Amniotic stem cell (primary cell): ENCODE measurements around the gene ZSCAN21.
"Not testable (repeated sequence)": the region's sequence is repeated elsewhere in the genome, so short reads cannot be mapped to it uniquely, and the experiment has no call there.

Experiments
- DNase-seq: peaks from one replicate; lab custom pipeline; 2025; lab: John Stamatoyannopoulos, UW

The ZSCAN21 gene

DNA sequence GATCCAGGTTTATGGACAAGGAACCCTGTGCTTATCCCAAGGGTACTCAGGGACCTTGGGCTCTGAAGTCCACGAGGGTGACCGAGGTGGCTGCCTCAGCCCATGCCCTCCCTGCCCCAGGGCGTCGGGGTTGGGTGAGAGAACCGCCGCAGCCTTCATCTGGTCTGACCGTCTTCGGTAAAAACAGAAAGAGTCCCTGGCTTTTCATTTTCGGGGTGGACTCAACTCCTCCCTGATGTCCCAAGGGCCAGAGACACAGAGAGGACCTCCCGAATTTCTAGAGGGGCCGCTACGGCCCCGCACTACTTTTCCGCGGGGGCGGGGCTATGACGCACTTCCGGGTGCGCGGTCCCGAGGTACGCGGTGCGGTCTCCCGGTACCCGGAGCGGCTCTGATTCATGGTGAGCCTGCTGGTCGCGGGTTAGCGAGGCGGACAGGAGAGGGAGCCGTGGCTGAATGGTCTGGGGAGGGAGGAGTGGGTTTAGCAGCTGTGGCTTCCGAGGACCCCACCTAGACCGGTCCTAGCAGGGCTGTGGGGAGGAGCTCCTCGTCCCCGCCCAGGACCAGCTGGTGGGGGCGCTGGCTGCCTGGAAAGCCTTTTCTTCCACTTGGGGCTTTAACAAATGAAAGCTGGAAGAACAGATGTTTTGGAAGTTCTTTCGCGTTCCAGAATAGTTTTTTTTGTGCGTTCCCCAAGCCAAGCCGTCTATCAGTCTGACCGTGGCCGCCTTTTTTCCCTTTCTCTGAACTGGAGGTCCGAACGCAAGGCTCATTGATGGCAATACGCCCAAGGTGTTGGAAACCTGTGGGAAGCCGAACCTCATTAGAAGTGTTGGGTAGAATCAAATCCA, at the start of gene ZSCAN21:
Gene ZSCAN21, plus strand, starts transcription at position 334 of the 851 bp plus-strand sequence. CDS start 7,233 bp downstream, outside the sequence.
- DNase-seq = peak; percentile 60

DNA sequence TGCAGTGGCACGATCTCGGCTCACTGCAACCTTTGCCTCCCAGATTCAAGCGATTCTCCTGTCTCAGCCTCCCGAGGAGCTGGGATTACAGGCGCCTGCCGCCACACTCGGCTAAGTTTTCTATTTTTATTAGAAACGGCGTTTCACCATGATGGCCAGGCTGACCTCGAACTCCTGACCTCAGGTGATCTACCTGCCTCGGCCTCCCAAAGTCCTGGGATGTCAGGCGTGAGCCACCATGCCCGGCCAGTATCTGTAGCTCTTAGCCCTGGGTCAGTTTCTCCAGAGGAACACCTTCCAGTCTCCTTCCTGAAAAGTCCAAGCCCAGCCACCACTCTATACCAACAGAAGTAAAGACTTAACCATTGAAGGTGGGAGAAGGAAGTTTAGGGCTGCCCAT, 49.3 kb upstream of the ZSCAN21 start:
- DNase-seq = no peak

DNA sequence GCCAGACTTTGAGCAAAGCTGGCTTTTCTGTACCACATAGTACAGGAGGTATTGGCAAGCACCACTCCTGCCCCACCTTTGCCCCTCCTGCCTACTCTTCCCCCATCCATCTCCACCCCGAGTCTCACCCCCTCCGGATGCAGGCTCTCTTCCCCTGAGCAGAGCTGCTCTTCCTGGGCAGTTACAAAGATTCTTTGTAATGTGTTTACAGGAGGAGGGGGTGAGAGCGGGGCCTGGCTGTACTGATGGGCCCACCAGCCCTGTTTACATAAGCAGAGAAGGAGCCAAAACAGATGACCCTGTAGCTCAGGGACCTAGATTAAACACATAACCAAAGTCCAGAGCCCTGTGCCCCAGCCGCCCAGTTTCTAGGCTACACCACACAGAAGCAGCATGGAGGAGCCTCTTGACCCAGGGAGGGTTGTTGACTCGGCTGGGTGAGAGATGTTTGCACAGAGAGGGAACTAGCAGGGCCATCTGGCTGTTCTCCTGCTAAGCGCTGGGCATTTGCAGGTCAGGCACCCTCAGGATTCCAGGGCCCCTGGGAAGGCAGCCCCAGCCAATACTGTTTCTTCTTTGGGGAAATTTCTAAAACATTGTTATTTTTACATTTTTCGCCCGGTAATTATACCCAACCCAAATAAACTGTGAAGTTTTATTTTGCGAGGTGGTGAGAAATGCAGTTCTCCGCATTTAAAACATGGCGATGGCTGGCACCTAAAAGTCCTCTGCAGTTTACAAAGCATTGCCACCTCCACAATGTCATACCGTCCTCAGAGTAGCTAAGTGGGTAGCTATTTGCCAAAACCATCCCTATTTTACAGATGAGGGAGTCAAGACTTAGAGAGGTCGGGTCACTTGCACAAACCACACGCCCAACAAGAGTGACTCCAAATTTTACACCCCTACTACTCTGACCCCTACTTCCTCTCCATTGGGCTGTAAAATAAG, 45.6 kb upstream of the ZSCAN21 start:
- DNase-seq = no peak

DNA sequence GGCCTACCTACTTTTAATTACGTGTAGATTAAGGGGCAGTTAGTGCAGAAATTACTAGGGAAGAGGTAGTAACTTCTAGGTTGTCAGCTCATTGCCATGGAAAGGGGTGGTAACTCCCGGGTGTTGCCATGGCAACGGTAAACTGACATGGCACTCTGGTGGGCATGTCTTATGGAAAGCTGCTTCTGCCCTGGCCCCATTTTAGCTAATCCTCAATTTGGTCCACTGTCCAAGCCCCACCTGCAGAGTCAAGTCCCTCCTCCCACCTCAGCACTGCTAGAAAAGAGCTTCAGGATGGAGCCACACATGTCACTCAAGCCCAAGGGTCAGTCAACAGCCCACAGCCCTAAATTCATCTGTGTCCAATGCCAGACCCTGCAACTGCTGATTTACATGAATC, 41.7 kb upstream of the ZSCAN21 start:
- DNase-seq = no peak

- no peak for DNase-seq
These were observed 41.0 kb upstream of the ZSCAN21 start for GRCh38 chr7:100008525-100008924.

DNA sequence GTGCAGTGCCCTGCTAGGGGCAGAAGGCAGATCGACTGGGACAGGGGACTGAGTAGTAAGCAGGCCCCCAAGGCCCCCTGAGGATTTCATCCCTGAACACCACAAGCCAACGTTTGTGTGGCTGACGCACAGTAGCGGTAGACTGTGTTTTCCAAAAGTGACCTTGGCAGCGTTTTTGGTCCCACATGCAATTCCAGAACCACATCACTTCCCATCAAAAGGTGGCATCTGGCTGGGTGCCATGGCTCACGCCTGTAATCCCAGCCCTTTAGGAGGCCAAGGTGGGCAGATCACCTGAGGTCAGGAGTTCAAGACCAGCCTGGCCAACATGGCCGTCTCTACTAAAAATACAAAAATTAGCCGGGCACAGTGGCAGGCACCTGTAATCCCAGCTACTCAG, 39.6 kb upstream of the ZSCAN21 start:
- DNase-seq = not testable (repeated sequence)

- DNase-seq = no peak
These were observed 38.7 kb upstream of the ZSCAN21 start for GRCh38 chr7:100010901-100011300.

DNA sequence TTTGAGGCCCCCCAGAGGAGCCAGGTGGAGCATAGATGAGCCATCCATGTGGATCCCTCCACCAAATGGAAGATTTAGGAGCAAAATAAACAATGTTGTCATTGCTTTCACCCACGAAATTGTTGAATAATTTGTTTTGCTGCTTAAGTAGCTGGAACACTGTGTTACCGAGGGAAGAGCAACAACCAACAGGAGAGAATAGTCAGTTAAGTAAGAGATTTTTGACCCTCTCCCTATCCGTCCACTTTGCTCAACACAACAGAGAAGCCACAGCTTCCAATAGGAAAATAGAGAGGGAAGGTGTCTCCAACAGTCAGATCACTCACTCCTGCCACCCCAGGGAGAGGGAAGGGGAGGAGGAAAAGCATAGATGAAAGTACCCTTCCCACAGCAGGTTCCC, 38.1 kb upstream of the ZSCAN21 start:
- no peak for DNase-seq

DNA sequence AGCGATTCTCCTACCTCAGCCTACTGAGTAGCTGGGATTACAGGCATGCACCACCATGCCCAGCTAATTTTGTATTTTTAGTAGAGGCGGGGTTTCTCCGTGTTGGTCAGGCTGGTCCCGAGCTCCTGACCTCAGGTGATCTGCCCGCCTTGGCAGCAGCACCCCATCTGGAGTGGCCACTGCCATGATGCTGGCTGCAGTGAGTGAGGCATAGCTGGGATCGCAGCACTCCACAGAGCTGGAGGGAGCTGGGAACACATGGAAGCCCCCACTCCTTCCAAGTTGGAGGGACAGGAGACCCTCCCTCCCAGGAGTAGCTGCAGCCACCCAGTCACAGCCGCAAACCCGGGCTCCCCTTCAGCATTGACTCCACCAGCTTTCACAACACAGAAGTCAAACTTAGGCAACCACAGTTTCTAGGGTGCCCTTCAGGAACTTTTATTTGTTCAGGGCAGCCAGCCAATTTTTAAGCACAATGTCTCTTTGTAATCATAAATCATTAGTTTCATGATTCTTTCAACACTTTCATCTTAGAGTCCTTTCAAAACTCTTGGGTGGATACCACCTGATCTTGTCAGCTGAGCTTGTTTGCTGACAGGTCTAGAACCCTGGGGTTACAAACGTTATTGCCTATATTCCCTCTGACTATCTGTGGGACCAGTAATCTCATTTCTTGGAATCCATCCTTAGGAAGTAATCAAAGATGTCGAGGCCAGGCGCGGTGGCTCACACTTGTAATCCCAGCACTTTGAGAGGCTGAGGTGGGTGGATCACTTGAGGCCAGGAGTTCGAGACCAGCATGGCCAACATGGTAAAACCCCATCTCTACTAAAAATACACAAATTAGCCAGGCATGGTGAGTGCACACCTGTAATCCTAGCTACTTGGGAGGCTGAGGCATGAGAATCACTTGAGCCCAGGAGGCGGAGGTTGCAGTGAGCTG, 36.9 kb upstream of the ZSCAN21 start:
- DNase-seq = not testable (repeated sequence)

GRCh38 chr7:100013328-100013676, 36.3 kb upstream of the ZSCAN21 start:
- no peak for DNase-seq

DNA sequence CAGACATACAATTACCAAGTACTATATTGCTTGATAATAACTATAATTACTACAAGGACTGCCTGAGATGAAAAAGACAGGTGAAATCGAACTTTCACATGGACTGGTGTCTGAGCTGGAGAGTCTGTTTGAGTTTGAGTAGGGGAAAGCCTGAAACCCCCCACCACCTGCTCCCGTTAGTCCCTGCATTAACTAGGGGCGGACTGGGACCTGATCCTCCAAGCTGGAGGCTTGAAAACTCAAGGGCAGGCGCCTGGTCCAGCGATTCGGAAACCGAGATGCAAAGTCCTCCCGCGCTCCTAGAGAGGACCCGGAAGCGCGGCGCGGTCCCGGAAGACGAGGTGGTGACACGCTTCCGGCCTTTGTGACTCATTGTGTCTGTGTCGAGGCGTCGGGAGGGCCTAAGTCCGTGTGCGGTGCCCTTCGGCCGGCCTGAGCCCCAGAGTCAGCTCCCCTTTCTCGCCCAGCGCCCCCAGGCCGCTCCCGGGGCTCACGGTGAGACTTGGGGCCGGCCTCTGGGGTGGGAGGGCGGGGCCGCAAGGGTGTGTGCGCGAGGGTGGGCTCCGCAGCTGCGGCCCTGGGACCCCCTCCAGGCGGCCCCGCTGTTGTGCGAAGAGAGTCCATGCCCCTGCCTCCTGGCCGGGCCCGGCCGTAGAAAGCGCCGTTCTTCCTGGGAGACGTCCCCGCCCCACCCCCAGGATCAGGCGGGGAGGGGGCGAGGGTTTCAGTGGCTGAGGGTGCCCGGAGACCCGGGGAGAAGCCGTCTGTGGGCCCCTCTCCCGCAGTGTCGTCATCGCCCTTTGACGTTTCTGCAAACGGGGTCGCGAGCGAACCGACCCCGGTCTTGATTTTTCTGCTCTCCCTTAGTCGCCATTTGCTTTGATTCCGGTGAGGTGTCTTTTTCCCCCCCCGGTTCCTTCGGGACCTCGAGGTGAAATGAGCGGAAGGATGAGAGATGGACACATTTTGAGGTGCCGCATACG, 34.1 kb upstream of the ZSCAN21 start, which contains the start of gene ZKSCAN1:
Gene ZKSCAN1, plus strand, starts transcription at position 365 of the 983 bp plus-strand sequence. CDS start 7,911 bp downstream, outside the sequence.
- peak; percentile 85 for DNase-seq

DNA sequence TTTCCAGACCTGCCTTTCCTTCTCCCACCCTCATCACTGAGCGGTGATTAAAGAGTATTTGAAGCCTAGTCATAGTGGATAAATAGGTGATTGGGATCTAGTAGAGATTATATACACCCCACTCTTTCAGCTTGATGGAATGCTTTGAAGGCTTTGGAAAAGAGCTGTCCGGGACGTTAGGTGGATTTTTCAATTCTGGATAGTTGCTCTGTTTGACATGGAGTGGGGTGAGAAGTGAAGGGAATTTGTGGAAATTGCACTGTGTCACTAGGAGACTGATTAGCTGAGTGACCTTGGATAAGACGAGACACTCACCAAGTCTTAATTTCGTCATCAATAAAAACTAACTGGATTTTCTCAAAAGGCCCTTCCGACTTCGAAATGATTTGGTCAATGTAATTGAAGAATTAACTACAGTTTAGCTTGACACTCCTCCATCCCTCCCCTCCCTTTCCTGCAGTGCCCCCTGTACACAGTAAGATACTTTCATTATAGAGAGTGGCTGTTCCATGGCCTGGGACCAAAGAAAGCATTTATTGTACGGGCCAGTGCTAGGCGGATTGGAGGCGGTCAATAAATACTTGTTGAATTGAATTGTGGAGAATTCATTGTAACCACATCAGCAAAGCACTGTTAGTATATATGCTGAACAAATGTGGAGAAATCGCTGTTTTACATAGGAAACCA, 33.2 kb upstream of the ZSCAN21 start:
- no peak for DNase-seq

DNA sequence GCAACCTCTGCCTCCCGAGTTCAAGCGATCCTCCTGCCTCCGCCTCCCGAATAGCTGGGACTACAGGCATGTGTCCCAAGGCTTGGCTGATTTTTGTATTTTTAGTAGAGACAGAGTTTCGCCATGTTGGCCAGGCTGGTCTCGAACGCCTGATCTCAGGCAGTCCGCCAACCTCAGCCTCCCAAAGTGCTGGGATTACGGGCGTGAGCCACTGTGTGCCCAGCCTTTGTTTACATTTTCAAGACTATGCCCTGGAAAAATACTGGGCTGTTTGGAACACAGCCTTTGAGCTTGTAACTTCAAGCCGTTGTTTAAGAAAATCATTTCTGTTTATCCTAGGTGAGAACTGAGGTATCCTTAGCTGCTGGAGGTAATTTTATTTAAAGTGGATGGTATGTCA, 32.3 kb upstream of the ZSCAN21 start:
- DNase-seq = no peak

DNA sequence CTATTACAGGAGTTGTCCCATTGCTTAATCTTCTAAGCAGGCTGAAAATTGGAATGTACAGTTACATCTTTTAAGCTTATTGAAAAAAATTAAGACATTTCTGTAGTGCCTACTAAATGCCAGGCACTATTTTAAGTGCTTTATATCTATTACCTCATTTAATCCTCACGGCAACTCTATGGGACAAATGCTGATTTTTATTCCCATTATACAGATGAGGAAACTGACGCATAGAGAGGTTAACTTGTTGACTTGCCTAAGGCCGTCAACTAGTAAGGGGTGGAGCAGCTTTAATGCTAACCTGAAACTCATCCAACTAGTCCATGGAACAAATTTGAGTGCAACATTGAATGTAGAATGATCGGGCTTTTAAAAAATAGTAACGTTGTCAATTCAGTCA, 31.7 kb upstream of the ZSCAN21 start:
- DNase-seq = no peak

DNA sequence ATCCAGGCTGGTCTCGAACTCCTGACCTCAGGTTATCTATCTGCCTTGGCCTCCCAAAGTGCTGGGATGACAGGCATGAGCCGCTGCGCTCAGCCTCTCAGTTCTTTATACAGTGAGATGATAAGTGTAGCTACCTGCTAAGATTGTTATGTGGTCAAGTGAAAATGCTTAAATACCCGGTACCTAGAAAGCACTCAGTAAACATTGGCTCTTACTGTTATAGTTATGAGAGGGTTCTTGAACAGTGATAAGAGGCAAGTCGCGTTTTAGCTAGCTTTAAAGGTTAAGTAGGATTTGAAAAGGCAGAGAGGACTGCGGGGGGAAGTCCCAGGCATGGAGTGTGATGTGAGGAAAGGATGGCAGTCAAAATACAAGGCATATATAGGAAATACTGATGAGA, 29.7 kb upstream of the ZSCAN21 start:
- no peak for DNase-seq

DNA sequence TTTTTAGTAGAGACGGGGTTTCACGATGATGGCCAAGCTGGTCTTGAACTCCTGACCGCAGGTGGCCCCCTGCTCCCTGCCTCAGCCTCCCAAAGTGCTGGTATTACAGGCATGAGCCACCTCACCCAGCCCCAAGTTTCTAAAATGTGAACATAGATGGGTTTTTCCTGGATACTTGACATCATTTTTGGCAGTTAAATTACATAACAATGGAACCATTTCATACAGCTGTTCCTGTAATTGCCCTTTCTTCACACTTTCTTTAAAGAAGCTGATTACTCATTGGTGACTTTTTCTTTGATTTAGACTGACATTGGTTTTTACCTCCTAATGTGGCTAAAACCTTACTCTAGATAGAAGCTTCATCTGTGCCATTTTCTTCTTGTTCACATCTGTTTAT, 28.3 kb upstream of the ZSCAN21 start:
- no peak for DNase-seq

DNA sequence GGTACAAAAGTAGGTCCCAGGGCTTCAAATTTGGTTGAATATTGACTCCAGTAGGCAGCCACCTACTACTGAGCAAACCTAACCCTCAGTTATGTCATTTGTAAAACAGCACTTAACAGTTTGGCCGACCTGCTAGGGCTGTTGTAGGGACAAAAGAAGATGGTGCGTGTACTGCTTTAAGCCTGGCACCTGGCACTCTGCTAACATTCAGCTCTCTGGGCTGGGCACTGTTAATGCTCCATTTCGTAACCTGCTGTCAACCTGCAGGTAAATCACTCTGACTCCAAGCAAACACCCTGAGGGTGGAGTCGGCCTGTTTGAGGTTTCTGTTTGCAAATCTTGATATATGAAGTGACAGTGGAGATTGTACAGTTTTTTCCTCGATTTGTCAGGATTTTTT, 27.0 kb upstream of the ZSCAN21 start:
- no peak for DNase-seq

DNA sequence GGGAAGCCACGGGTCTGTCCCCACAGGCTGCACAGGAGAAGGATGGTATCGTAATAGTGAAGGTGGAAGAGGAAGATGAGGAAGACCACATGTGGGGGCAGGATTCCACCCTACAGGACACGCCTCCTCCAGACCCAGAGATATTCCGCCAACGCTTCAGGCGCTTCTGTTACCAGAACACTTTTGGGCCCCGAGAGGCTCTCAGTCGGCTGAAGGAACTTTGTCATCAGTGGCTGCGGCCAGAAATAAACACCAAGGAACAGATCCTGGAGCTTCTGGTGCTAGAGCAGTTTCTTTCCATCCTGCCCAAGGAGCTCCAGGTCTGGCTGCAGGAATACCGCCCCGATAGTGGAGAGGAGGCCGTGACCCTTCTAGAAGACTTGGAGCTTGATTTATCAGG, 26.0 kb upstream of the ZSCAN21 start:
- no peak for DNase-seq

- no peak for DNase-seq
These were observed 25.5 kb upstream of the ZSCAN21 start for GRCh38 chr7:100024020-100024619.
